ENCODE results near the gene ZBTB47.

DNA sequence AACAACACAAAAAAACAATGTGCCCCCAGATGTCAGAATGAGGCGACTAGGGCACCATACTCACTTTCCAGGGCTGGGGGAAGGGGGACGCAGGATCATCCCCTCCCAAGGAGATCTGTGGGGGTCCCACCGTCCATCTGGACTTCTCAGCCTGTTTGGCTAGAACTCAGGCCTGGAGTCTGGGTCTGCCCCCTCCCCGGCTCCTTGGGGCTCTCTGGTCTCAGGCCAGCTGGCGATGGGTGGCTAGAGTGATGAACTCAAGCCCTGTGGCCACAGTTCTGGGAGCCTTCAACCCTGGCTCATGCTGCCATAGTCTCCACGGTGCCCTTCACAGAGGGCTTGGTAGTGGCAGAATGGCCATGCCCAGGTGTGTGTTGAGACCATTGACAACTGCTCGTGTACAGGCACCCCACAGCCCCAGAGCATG lies 13.6 kb downstream of the ZBTB47 start:
- TF ChIP-seq, protein P1, sequence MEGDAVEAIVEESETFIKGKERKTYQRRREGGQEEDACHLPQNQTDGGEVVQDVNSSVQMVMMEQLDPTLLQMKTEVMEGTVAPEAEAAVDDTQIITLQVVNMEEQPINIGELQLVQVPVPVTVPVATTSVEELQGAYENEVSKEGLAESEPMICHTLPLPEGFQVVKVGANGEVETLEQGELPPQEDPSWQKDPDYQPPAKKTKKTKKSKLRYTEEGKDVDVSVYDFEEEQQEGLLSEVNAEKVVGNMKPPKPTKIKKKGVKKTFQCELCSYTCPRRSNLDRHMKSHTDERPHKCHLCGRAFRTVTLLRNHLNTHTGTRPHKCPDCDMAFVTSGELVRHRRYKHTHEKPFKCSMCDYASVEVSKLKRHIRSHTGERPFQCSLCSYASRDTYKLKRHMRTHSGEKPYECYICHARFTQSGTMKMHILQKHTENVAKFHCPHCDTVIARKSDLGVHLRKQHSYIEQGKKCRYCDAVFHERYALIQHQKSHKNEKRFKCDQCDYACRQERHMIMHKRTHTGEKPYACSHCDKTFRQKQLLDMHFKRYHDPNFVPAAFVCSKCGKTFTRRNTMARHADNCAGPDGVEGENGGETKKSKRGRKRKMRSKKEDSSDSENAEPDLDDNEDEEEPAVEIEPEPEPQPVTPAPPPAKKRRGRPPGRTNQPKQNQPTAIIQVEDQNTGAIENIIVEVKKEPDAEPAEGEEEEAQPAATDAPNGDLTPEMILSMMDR (IDR thresholded peaks at IDR 0.05), result no peak
- no peak for TF ChIP-seq POLR2A (IDR thresholded peaks at IDR 0.05)

Measured in thyroid gland (tissue), 4 donors.